MM.1S (cell line): Measurements from ENCODE around the gene ZNF451.

Experiments
- DNase-seq: peaks from one replicate; pipeline ENCODE4 v3.0.0-alpha.2; 2015
- H2AFZ ChIP-seq: fragments of 300-600 bp; sonication (generic); 2 replicates; pipeline ENCODE4 v1.6.0; 2016; ENCODE audit warnings: antibody characterized with exemption, low read length
- H3F3A ChIP-seq: fragments of 300-600 bp; sonication (generic); 2 replicates; pipeline ENCODE4 v1.6.1; 2016; ENCODE audit warnings: mild to moderate bottlenecking, antibody characterized with exemption, low read length, moderate library complexity, mixed read lengths; ENCODE audit not compliant: insufficient read depth
- H3K27ac ChIP-seq: fragments of 300-600 bp; sonication (generic); 2 replicates; pipeline ENCODE4 v1.5.1; 2016; ENCODE audit warnings: mild to moderate bottlenecking, low read length
- H3K27me3 ChIP-seq: fragments of 300-600 bp; sonication (generic); replicated peaks from 2 replicates; pipeline ENCODE4 v1.6.0; 2016; ENCODE audit warnings: low read length; ENCODE audit not compliant: insufficient read depth
- H3K36me3 ChIP-seq: fragments of 300-600 bp; sonication (generic); replicated peaks from 2 replicates; pipeline ENCODE4 v1.6.1; 2016; ENCODE audit warnings: mild to moderate bottlenecking, low read length, mixed read lengths; ENCODE audit not compliant: insufficient read depth
- H3K4me1 ChIP-seq: fragments of 300-600 bp; sonication (generic); 2 replicates; pipeline ENCODE4 v1.6.1; 2016; ENCODE audit warnings: low read length, mixed read lengths
- H3K4me2 ChIP-seq: fragments of 300-600 bp; sonication (generic); 2 replicates; pipeline ENCODE4 v1.6.0; 2016; ENCODE audit warnings: low read depth, low read length
- H3K4me3 ChIP-seq: fragments of 300-600 bp; sonication (generic); 2 replicates; pipeline ENCODE4 v1.5.1; 2016; ENCODE audit warnings: low read length, mixed read lengths
- H3K79me2 ChIP-seq: fragments of 300-600 bp; sonication (generic); 2 replicates; pipeline ENCODE4 v1.6.1; 2016; ENCODE audit warnings: mixed run types, low read length, mixed read lengths
- H3K9ac ChIP-seq: fragments of 300-600 bp; sonication (generic); 2 replicates; pipeline ENCODE4 v1.6.1; 2016; ENCODE audit warnings: low read length, mixed read lengths
- H3K9me2 ChIP-seq: fragments of 300-600 bp; sonication (generic); replicated peaks from 2 replicates; pipeline ENCODE4 v1.6.1; 2016; ENCODE audit warnings: mild to moderate bottlenecking, low read length, mixed read lengths; ENCODE audit not compliant: insufficient read depth
- H3K9me3 ChIP-seq: fragments of 300-600 bp; sonication (generic); replicated peaks from 2 replicates; pipeline ENCODE4 v1.6.1; 2016; ENCODE audit warnings: mild to moderate bottlenecking, low read length, mixed read lengths; ENCODE audit not compliant: insufficient read depth
- H4K20me1 ChIP-seq: fragments of 300-600 bp; sonication (generic); 2 replicates; pipeline ENCODE4 v1.6.1; 2016; ENCODE audit warnings: mild to moderate bottlenecking, low read length, moderate library complexity, mixed read lengths; ENCODE audit not compliant: insufficient read depth
- CTCF ChIP-seq: fragments of 300-600 bp; sonication (generic); IDR thresholded peaks from 2 replicates; pipeline ENCODE4 v1.5.1; 2016; ENCODE audit warnings: antibody characterized with exemption, low read length, mixed read lengths
- EZH2 ChIP-seq: fragments of 300-600 bp; sonication (generic); optimal IDR thresholded peaks from 2 replicates; pipeline ENCODE3; 2017; ENCODE audit warnings: low read depth, mild to moderate bottlenecking, antibody characterized with exemption, low read length, mixed read lengths
- EZH2phosphoT487 ChIP-seq: fragments of 300-600 bp; sonication (generic); IDR thresholded peaks from 2 replicates; pipeline ENCODE4 v1.6.1; 2018; ENCODE audit warnings: antibody characterized with exemption, low read length

The ZNF451 gene

GRCh38 chr6:57215260-57215659, 125.3 kb downstream of the ZNF451 start:
- peaks cover 42% of the 10 kb centered on the region for H3K79me2 ChIP-seq
- no peaks in the 10 kb centered on the region for H3K36me3 ChIP-seq
- H4K20me1 ChIP-seq = no peaks in the 10 kb centered on the region
- DNase-seq = no peak
- no peak overlapping the region for H2AFZ ChIP-seq
- no peaks in the 10 kb centered on the region for H3K9me3 ChIP-seq
- no peaks in the 10 kb centered on the region for H3F3A ChIP-seq
- no peaks in the 10 kb centered on the region for H3K27me3 ChIP-seq
- H3K4me1 ChIP-seq = peaks cover 6% of the 10 kb centered on the region; the same call in 1 of the 2 replicates
- TF ChIP-seq EZH2 (no peak), CTCF (no peak), EZH2phosphoT487 (no peak)
- no peak overlapping the region for H3K4me3 ChIP-seq
- no peak overlapping the region for H3K27ac ChIP-seq
- no peaks in the 10 kb centered on the region for H3K9me2 ChIP-seq
- H3K4me2 ChIP-seq = no peak overlapping the region
- no peak overlapping the region for H3K9ac ChIP-seq

GRCh38 chr6:57216235-57217101, 126.5 kb downstream of the ZNF451 start:
- no peak overlapping the region for H3K4me2 ChIP-seq
- H3K9me3 ChIP-seq = no peaks in the 10 kb centered on the region
- H3F3A ChIP-seq = no peaks in the 10 kb centered on the region
- no peak for DNase-seq
- H3K27ac ChIP-seq = no peak overlapping the region
- no peaks in the 10 kb centered on the region for H3K27me3 ChIP-seq
- TF ChIP-seq EZH2phosphoT487 (no peak), EZH2 (no peak), CTCF (peak; percentile 23)
- no peak overlapping the region for H2AFZ ChIP-seq
- H3K9ac ChIP-seq = no peak overlapping the region
- H3K9me2 ChIP-seq = no peaks in the 10 kb centered on the region
- no peak overlapping the region for H3K4me3 ChIP-seq
- H3K79me2 ChIP-seq = peaks cover 51% of the 10 kb centered on the region
- no peaks in the 10 kb centered on the region for H4K20me1 ChIP-seq
- H3K4me1 ChIP-seq = peaks cover 6% of the 10 kb centered on the region; the same call in 1 of the 2 replicates
- H3K36me3 ChIP-seq = no peaks in the 10 kb centered on the region

- no peak overlapping the region; the same call in 1 of the 2 replicates for H3K4me2 ChIP-seq
- no peaks in the 10 kb centered on the region for H3K27me3 ChIP-seq
- DNase-seq = no peak
- no peak overlapping the region for H3K4me3 ChIP-seq
- TF ChIP-seq EZH2 (no peak), CTCF (no peak), EZH2phosphoT487 (no peak)
- peaks cover 6% of the 10 kb centered on the region; the same call in 1 of the 2 replicates for H3K4me1 ChIP-seq
- H3K9me3 ChIP-seq = no peaks in the 10 kb centered on the region
- no peaks in the 10 kb centered on the region for H3K36me3 ChIP-seq
- no peak overlapping the region for H2AFZ ChIP-seq
- no peaks in the 10 kb centered on the region for H3K9me2 ChIP-seq
- H3K79me2 ChIP-seq = peaks cover 51% of the 10 kb centered on the region
- H3F3A ChIP-seq = no peaks in the 10 kb centered on the region
- no peak overlapping the region for H3K9ac ChIP-seq
- H4K20me1 ChIP-seq = no peaks in the 10 kb centered on the region
- H3K27ac ChIP-seq = no peak overlapping the region
Observed at GRCh38 chr6:57217270-57217669, 127.3 kb downstream of the ZNF451 start.
